Testis (tissue), 2 donors: ENCODE data around the gene AADAT.

Source experiments
- CTCF ChIP-seq, 3 experiments: fragments of 450-650 bp in 2 of 3; fragments of 200-600 bp in 1 of 3; sonication (generic) in 1 of 3; IDR thresholded peaks; one replicate each; pipeline ENCODE4 v1.5.1; 2016 to 2019; ENCODE audit warnings: antibody characterized with exemption in 3 of 3, mild to moderate bottlenecking in 2 of 3, moderate library complexity in 1 of 3
- POLR2A ChIP-seq: fragments of 450-650 bp; IDR thresholded peaks from one replicate; pipeline ENCODE4 v1.6.1; 2017; ENCODE audit warnings: antibody characterized with exemption, mild to moderate bottlenecking, moderate library complexity

GRCh38 chr4:170058826-170059225 is 30.9 kb downstream of the AADAT start:
- no peak for TF ChIP-seq CTCF (IDR thresholded peaks at IDR 0.05)
- TF ChIP-seq POLR2A = no peak
